Liver (tissue), 9 donors: ENCODE results near the gene TCTA. TPM values are rescaled to one million over a fixed set of nuclear protein-coding genes. Genes with fewer than 3 reads are reported as not detected.

ENCODE experiments used
- DNase-seq: peaks from one replicate; pipeline ENCODE4 v3.0.0-alpha.2; 2017; ENCODE audit warnings: low spot score
- H3K27ac ChIP-seq, 2 donors: one replicate each; pipeline ENCODE4 v1.7.0; 2013; ENCODE audit warnings: inconsistent platforms in 2 of 2, low read length in 2 of 2, control low read depth in 1 of 2, low read depth in 1 of 2, mild to moderate bottlenecking in 1 of 2
- H3K27me3 ChIP-seq, 4 donors: one replicate each; pipeline versions ENCODE4 v1.6.1 to v1.7.0; 2013; ENCODE audit warnings: low read length in 3 of 4, inconsistent platforms in 1 of 4, mild to moderate bottlenecking in 1 of 4, moderate library complexity in 1 of 4; ENCODE audit not compliant: control insufficient read depth in 4 of 4, insufficient read depth in 4 of 4
- H3K36me3 ChIP-seq, 4 donors: one replicate each; pipeline versions ENCODE4 v1.6.1 to v1.7.0; 2013; ENCODE audit warnings: low read length in 3 of 4, mild to moderate bottlenecking in 3 of 4, low read depth in 1 of 4, moderate library complexity in 1 of 4; ENCODE audit not compliant: control insufficient read depth in 4 of 4, insufficient read depth in 3 of 4
- H3K4me1 ChIP-seq, 4 donors: one replicate each; pipeline versions ENCODE4 v1.6.1 to v1.7.0; 2013; ENCODE audit warnings: low read length in 3 of 4, mild to moderate bottlenecking in 3 of 4, moderate library complexity in 1 of 4; ENCODE audit not compliant: control insufficient read depth in 4 of 4, insufficient read depth in 4 of 4
- H3K4me3 ChIP-seq, 3 donors: one replicate each; pipeline versions ENCODE4 v1.6.1 to v1.7.0; 2013; ENCODE audit warnings: low read length in 3 of 3, control low read depth in 1 of 3, low read depth in 1 of 3, mild to moderate bottlenecking in 1 of 3
- H3K9ac ChIP-seq, 2 donors: one replicate each; pipeline ENCODE4 v1.7.0; 2013; ENCODE audit warnings: low read length in 2 of 2, mild to moderate bottlenecking in 2 of 2, moderate library complexity in 2 of 2, control low read depth in 1 of 2, low read depth in 1 of 2
- H3K9me3 ChIP-seq, 4 donors: one replicate each; pipeline versions ENCODE4 v1.6.1 to v1.7.0; 2013; ENCODE audit warnings: low read length in 3 of 4; ENCODE audit not compliant: control insufficient read depth in 4 of 4
- FOXA2 ChIP-seq: IDR thresholded peaks from 2 replicates; pipeline ENCODE4 v1.6.1; 2016; ENCODE audit warnings: antibody characterized with exemption
- GABPA ChIP-seq, 2 donors: IDR thresholded peaks in 1 of 2; conservative IDR thresholded peaks in 1 of 2; 2 replicates each; pipeline ENCODE4 v1.6.1; 2016; ENCODE audit warnings: antibody characterized with exemption in 2 of 2, mild to moderate bottlenecking in 1 of 2, moderate library complexity in 1 of 2
- HNF4A ChIP-seq, 2 donors: conservative IDR thresholded peaks; 2 replicates each; pipeline ENCODE4 v1.6.1; 2016; ENCODE audit warnings: antibody characterized with exemption in 2 of 2, mild to moderate bottlenecking in 2 of 2
- JUND ChIP-seq, 2 donors: IDR thresholded peaks; 2 replicates each; pipeline ENCODE4 v1.6.1; 2016; ENCODE audit warnings: antibody characterized with exemption in 2 of 2
- MAX ChIP-seq: IDR thresholded peaks from 2 replicates; pipeline ENCODE4 v1.6.1; 2016; ENCODE audit warnings: antibody characterized with exemption
- NR2F2 ChIP-seq: IDR thresholded peaks from 2 replicates; pipeline ENCODE4 v1.6.1; 2016; ENCODE audit warnings: antibody characterized with exemption
- RAD21 ChIP-seq, 2 donors: IDR thresholded peaks; 2 replicates each; pipeline ENCODE4 v1.6.1; 2016; ENCODE audit warnings: antibody characterized with exemption in 2 of 2, mild to moderate bottlenecking in 2 of 2
- REST ChIP-seq: IDR thresholded peaks from 2 replicates; pipeline ENCODE4 v1.6.1; 2016; ENCODE audit warnings: antibody characterized with exemption, mild to moderate bottlenecking
- RXRA ChIP-seq, 2 donors: IDR thresholded peaks; 2 replicates each; pipeline ENCODE4 v1.6.1; 2017 to 2018; ENCODE audit warnings: antibody characterized with exemption in 2 of 2, mild to moderate bottlenecking in 1 of 2
- SP1 ChIP-seq: IDR thresholded peaks from 2 replicates; pipeline ENCODE4 v1.6.1; 2018; ENCODE audit warnings: antibody characterized with exemption, mild to moderate bottlenecking
- TAF1 ChIP-seq: conservative IDR thresholded peaks from 2 replicates; pipeline ENCODE4 v1.6.1; 2016; ENCODE audit warnings: antibody characterized with exemption, mild to moderate bottlenecking
- YY1 ChIP-seq: IDR thresholded peaks from 2 replicates; pipeline ENCODE4 v1.6.1; 2016; ENCODE audit warnings: antibody characterized with exemption, mild to moderate bottlenecking
- ZBTB33 ChIP-seq: IDR thresholded peaks from 2 replicates; pipeline ENCODE4 v1.6.1; 2016; ENCODE audit warnings: antibody characterized with exemption
- WGBS: extraction: QIAGEN DNeasy Blood & Tissue Kit; methylation state at CpG from one replicate; pipeline ENCODE4 v1.1.7; 2013; 5-methylcytosine and 5-hydroxymethylcytosine counted together
- polyA plus RNA-seq, 2 donors: library from polyadenylated mRNA; stranded (reverse) in 1 of 2; unstranded in 1 of 2; fragments of 200-250 nt in 1 of 2; fragments of >200 nt in 1 of 2; fragmentation: Nextera tagmentation in 1 of 2; extraction: Ambion mirVana in 1 of 2; gene quantifications; one replicate each; pipeline versions ENCODE4 v1.2.1 to v1.2.3, GENCODE V29; 2013 to 2015
- total RNA-seq, 2 donors: library from RNA; depleted of rRNA; stranded (reverse); fragments of >200 nt; gene quantifications; one replicate each; pipeline ENCODE4 v1.2.3, GENCODE V29; 2014
- donor health status: healthy.
- donor health status: healthy.
- donor health status: healthy.
- donor health status: healthy.
- donor health status: healthy.

TCTA gene
- total and polyA plus RNA-seq, 4 donors = 13.6 to 28.2 (median 24.6) TPM

GRCh38 chr3:49406571-49407565 is 5.4 kb upstream of the TCTA start:
- TF ChIP-seq RAD21 (IDR thresholded peaks at IDR 0.05) (no peak), ZBTB33 (no peak), NR2F2 (peak; percentile 84)
- no peak for DNase-seq
- Histone ChIP-seq H3K9me3 (no peaks in the 10 kb centered on the region), H3K36me3 (peaks cover 0 to 3% (median 1%) of the 10 kb centered on the region in 4 donors), H3K27me3 (no peaks in the 10 kb centered on the region), H3K27ac (peak overlapping the region in 1 of 2 donors; percentile 5), H3K4me3 (no peak overlapping the region), H3K4me1 (peaks cover 5 to 33% (median 18%) of the 10 kb centered on the region in 4 donors), H3K9ac (no peak overlapping the region)
- WGBS = 74% methylated on average over 17 of the region's 17 CpGs

GRCh38 chr3:49410066-49410845 is 2.0 kb upstream of the TCTA start:
- H3K36me3 ChIP-seq = peaks cover 0 to 6% (median 2%) of the 10 kb centered on the region in 4 donors
- no peaks in the 10 kb centered on the region for H3K27me3 ChIP-seq
- H3K27ac ChIP-seq = no peak overlapping the region
- TF ChIP-seq TAF1 (no peak), GABPA (IDR thresholded peaks at IDR 0.05 in 1 of 2, conservative IDR thresholded peaks at IDR 0.05 in 1 of 2) (no peak), RXRA (IDR thresholded peaks at IDR 0.05) (no peak), ZBTB33 (no peak), REST (no peak), JUND (IDR thresholded peaks at IDR 0.05) (no peak), FOXA2 (no peak), HNF4A (conservative IDR thresholded peaks at IDR 0.05) (no peak), YY1 (no peak), MAX (no peak), SP1 (no peak)
- DNase-seq = no peak
- H3K4me1 ChIP-seq = peaks cover 7 to 44% (median 30%) of the 10 kb centered on the region in 4 donors
- peak overlapping the region in 1 of 2 donors; percentile 93 for H3K9ac ChIP-seq
- no peaks in the 10 kb centered on the region for H3K9me3 ChIP-seq
- WGBS = 45% methylated on average over 4 of the region's 4 CpGs
- H3K4me3 ChIP-seq = peak overlapping the region; percentile 77 to 98 (median 93)
